ENCODE results near the gene CEP126.

The CEP126 gene

DNA sequence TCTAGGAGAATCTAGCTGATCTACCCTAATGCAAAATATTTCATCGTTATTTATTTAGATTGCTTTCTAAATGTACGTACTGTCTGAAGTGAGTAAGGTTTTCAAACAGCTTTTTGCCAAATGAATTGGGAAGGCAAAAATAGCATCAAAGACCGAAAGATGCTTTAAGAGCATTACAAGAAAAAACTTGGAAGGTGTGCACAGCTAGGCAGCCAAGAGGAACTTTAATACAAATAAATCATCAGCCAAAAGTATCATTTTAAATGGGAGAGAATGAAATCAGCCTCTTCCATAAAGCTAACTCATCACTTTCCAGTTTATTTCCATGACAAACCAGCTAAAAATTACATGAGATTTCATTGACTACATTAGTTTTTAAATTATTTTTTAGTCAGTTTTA lies 102.2 kb downstream of the CEP126 start:
- DNase-seq (ENCODE audit: low read depth): no peak

DNA sequence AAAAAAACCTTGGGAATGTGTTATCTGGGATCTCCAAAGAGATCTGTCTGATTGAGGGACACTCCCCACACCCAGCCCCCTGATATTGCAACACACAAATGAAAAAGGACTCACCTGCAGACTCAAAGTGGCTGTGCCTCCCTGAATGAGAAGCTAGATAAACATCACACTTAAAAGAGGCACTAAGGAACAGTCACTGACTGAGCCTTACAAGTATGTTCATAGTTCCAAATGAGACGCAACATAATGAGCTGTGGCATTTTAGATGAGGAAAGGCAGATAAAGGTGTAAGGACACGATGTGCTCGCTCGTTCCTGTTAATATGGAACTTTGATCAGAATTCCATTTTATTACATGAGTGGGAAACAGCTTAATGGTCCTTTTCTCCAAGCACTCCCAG lies 111.4 kb downstream of the CEP126 start:
- DNase-seq (ENCODE audit: low read depth): peak; percentile 22
- TF ChIP-seq, protein P1, sequence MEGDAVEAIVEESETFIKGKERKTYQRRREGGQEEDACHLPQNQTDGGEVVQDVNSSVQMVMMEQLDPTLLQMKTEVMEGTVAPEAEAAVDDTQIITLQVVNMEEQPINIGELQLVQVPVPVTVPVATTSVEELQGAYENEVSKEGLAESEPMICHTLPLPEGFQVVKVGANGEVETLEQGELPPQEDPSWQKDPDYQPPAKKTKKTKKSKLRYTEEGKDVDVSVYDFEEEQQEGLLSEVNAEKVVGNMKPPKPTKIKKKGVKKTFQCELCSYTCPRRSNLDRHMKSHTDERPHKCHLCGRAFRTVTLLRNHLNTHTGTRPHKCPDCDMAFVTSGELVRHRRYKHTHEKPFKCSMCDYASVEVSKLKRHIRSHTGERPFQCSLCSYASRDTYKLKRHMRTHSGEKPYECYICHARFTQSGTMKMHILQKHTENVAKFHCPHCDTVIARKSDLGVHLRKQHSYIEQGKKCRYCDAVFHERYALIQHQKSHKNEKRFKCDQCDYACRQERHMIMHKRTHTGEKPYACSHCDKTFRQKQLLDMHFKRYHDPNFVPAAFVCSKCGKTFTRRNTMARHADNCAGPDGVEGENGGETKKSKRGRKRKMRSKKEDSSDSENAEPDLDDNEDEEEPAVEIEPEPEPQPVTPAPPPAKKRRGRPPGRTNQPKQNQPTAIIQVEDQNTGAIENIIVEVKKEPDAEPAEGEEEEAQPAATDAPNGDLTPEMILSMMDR (IDR thresholded peaks at IDR 0.05; ENCODE audit: insufficient read depth, low read depth, low read length, missing control alignments): no peak
- no peak overlapping the region for H3K4me3 ChIP-seq (ENCODE audit: low read length)

More for the DNA sequence above, 102.2 kb downstream of the CEP126 start:
- TF ChIP-seq, protein P1 (IDR thresholded peaks at IDR 0.05; ENCODE audit: insufficient read depth, low read depth, low read length, missing control alignments): no peak
- H3K4me3 ChIP-seq (ENCODE audit: low read length): no peak overlapping the region

DNA sequence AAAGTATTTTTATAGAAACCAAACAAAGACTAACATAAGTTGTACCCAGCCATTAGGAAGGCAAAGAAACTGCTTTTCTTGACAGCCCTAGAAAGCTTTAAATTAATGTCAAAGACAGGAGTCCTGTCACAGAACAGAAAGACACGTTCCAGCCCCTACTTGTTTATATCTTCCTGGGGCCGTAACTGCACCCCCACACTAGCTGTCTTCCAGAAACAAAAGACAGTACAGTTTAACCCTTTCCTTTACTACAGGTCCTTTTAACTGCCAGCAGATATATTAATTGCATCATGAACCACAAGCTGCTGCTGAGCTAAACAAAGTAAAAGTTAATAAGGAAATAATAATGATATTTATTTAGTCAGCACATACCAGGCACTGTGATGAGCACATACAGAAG lies 112.1 kb downstream of the CEP126 start:
- H3K4me3 ChIP-seq (ENCODE audit: low read length): no peak overlapping the region
- TF ChIP-seq, protein P1 (IDR thresholded peaks at IDR 0.05; ENCODE audit: insufficient read depth, low read depth, low read length, missing control alignments): no peak
- peak; percentile 16 for DNase-seq (ENCODE audit: low read depth)

DNA sequence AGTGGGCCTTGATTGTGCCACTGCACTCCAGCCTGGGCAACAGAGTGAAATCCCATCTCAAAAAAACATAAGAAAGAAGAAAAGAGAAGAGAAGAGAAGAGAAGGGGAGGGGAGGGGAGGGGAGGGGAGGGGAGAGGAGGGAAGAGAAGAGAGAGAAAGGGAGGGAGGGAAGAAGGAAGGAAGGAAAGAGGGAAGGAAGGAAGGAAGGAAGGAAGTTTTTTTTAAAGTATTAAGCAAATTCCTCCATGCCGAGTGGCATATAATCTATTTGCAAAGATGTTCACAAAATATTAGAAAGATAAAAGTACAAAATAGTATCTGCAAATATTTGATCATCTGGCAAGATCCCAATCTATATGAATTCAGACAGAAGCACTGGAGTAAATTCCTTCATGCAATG lies 121.9 kb downstream of the CEP126 start:
- no peak for DNase-seq (ENCODE audit: low read depth)
- no peak overlapping the region for H3K4me3 ChIP-seq (ENCODE audit: low read length)
- TF ChIP-seq, protein P1 (IDR thresholded peaks at IDR 0.05; ENCODE audit: insufficient read depth, low read depth, low read length, missing control alignments): no peak

DNA sequence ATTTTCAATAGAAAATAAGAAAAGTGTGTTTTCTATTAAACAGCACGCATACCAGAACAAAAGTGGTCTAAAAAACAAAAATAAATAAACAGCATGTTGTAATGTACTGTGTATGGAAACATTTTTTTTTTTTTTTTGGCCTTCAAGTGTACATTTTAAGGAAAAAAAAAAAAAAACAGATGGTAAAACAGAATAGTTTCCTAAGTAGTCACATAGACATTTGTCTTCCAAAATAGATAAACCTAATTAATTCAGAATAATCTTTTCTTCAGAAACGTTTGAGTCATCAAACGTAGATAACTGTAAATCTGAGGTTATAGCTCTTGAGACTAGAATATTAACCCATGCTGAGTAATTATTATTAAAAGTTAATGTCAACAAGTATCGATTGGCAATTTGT lies 132.0 kb downstream of the CEP126 start:
- H3K4me3 ChIP-seq (ENCODE audit: low read length): peak overlapping the region; percentile 65
- TF ChIP-seq, protein P1 (IDR thresholded peaks at IDR 0.05; ENCODE audit: insufficient read depth, low read depth, low read length, missing control alignments): no peak

DNA sequence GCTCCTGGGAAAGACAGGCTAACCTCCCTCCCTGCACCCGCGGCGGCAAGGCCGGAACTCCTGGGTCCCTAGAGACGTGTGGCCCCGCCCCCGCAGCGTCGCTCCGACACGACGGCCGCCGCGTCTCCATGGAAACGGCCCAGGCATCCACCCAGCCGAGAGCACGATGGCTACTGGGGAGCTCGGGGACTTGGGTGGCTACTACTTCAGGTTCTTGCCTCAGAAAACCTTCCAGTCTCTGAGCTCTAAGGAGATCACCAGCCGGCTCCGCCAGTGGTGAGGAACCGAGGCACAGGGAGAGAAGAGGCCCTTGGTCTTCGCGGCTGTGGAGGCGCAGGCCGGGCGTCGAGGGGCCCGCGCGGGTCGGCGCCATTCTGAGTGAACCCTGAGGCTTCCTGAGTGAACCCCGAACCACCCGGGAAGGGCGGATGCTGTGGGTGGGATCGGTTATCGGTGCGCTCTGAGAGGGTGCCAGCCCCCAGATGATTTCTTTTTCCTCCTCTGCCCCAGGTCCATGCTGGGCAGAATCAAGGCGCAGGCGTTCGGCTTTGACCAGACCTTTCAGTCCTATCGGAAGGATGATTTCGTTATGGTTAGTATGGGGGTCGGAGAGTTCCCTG lies 132.6 kb downstream of the CEP126 start, which contains the start of gene CFAP300:
Gene CFAP300 (plus strand): TSS at position 133 of the 620 bp plus-strand sequence. CDS start 34 bp downstream, at position 167.
- TF ChIP-seq, protein P1 (IDR thresholded peaks at IDR 0.05; ENCODE audit: insufficient read depth, low read depth, low read length, missing control alignments): no peak
- DNase-seq (ENCODE audit: low read depth): peak; percentile 62
- peak within 1 kb of the TSS; percentile 65 for H3K4me3 ChIP-seq (ENCODE audit: low read length)

More for the DNA sequence above, 132.0 kb downstream of the CEP126 start:
- no peak for DNase-seq (ENCODE audit: low read depth)

Data from epithelial cell of esophagus (primary cell).